Nephron (organoid): Measurements from ENCODE around the gene PUSL1.

Experiments
- H3K27ac Mint-ChIP-seq, 3 experiments: 2 replicates each; pipeline ENCODE4 v1.8.0; 2020; ENCODE audit warnings: mixed read lengths in 3 of 3, mild to moderate bottlenecking in 2 of 3, moderate library complexity in 1 of 3
- H3K27me3 Mint-ChIP-seq: 2 replicates; pipeline ENCODE4 v1.8.0; 2021; ENCODE audit warnings: low read depth, mild to moderate bottlenecking, moderate library complexity, mixed read lengths
- H3K36me3 Mint-ChIP-seq: 2 replicates; pipeline ENCODE4 v1.8.0; 2020; ENCODE audit warnings: low read depth, mixed read lengths
- H3K4me1 Mint-ChIP-seq: 2 replicates; pipeline ENCODE4 v1.8.0; 2020; ENCODE audit warnings: mixed read lengths
- H3K4me3 Mint-ChIP-seq, 3 experiments: 2 replicates each; pipeline ENCODE4 v1.8.0; 2020; ENCODE audit warnings: mild to moderate bottlenecking in 3 of 3, mixed read lengths in 3 of 3, moderate library complexity in 2 of 3
- H3K9me3 Mint-ChIP-seq: 2 replicates; pipeline ENCODE4 v1.8.0; 2020; ENCODE audit warnings: mixed read lengths
- TF ChIP-seq, protein P1 (sequence below), 3 experiments: fragments of 200-600 bp; sonication (generic); IDR thresholded peaks; one replicate each; pipeline ENCODE4 v1.5.0; 2021; ENCODE audit warnings: antibody characterized with exemption in 3 of 3; ENCODE audit not compliant: unreplicated experiment in 3 of 3

The PUSL1 gene

DNA sequence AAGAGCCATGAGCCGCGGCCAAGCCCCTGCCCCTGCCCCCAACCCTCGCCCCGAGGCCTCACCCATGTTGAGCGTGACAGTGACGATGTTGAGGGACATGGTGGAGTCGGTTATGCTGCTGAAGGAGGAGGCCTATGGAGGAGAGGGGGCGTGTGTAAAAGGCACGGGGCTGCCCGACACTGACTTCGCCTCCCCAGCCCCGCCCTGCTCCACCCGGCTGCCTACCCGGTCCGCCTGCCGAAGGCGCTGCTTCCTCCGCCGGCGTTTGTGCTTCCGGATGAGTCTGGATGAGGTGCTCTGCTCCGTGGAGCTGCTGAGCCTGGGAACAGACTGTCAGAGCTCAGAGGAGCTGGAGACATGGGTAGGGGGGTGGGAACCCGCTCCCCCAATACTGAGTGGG lies 31.8 kb downstream of the PUSL1 start:
- H3K27me3 Mint-ChIP-seq = no peaks in the 10 kb centered on the region
- no peaks in the 10 kb centered on the region for H3K4me1 Mint-ChIP-seq
- H3K4me3 Mint-ChIP-seq = no peak overlapping the region
- TF ChIP-seq, protein P1, sequence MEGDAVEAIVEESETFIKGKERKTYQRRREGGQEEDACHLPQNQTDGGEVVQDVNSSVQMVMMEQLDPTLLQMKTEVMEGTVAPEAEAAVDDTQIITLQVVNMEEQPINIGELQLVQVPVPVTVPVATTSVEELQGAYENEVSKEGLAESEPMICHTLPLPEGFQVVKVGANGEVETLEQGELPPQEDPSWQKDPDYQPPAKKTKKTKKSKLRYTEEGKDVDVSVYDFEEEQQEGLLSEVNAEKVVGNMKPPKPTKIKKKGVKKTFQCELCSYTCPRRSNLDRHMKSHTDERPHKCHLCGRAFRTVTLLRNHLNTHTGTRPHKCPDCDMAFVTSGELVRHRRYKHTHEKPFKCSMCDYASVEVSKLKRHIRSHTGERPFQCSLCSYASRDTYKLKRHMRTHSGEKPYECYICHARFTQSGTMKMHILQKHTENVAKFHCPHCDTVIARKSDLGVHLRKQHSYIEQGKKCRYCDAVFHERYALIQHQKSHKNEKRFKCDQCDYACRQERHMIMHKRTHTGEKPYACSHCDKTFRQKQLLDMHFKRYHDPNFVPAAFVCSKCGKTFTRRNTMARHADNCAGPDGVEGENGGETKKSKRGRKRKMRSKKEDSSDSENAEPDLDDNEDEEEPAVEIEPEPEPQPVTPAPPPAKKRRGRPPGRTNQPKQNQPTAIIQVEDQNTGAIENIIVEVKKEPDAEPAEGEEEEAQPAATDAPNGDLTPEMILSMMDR (IDR thresholded peaks at IDR 0.05; ENCODE audit: unreplicated experiment in 3 of 3) = no peak
- peaks cover 10% of the 10 kb centered on the region for H3K36me3 Mint-ChIP-seq
- no peaks in the 10 kb centered on the region for H3K9me3 Mint-ChIP-seq
- H3K27ac Mint-ChIP-seq = no peak overlapping the region

DNA sequence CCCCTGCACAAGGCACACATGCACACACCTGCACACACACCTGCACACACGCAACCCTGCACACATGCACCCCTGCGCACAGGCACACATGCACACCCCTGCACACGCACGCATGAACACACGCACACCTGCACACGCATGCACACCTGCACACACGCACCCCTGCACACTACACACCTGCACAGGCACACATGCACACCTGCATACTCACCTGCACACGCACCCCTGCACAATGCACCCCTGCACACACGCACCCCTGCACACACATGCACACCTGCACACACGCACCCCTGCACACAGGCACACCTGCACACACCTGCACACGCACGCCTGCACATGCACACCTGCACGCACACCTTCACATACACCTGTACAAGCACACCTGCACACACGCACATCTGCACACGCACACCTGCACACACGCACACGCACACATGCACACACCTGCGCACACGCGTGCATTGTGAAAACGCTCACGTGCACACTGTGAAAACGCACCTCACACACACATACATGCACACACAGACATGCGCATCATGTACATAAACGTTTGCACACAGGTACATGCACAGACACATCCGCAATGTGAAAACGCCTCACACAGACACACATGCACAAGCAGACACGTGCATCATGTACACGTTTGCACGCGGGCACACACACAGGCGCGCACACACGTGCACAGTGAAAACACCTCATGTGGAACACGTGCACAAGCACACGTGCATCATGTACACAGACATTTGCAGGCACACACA lies 32.6 kb downstream of the PUSL1 start:
- Mint-ChIP-seq H3K4me3 (no peak overlapping the region), H3K27me3 (no peaks in the 10 kb centered on the region), H3K36me3 (peaks cover 10% of the 10 kb centered on the region), H3K27ac (no peak overlapping the region), H3K4me1 (no peaks in the 10 kb centered on the region), H3K9me3 (no peaks in the 10 kb centered on the region)
- TF ChIP-seq, protein P1 (IDR thresholded peaks at IDR 0.05; ENCODE audit: unreplicated experiment in 3 of 3) = no peak

DNA sequence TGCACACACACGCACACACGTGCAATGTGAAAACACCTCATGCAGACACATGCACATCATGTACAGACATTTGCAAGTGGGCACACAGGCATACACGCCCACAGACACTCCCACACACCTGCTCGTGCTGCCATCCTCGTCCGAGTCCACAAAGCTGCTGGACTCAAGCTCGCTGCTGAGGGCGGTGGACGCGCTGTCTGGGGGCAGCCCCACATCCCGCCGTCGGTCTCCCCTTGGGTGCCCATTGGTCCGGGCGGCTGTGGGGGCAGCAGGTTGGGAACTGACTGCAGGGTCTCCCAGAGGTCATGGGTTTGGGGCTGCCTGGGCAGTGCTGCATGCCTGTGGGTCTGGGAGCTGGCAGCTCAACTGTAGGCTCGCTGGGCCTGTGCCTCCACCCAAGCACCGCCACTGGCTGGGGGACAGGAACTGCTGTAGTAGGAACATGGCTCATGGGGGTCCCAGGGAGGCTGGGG lies 33.2 kb downstream of the PUSL1 start:
- Mint-ChIP-seq H3K36me3 (peaks cover 10% of the 10 kb centered on the region), H3K4me3 (no peak overlapping the region), H3K9me3 (no peaks in the 10 kb centered on the region), H3K27me3 (no peaks in the 10 kb centered on the region), H3K27ac (no peak overlapping the region), H3K4me1 (no peaks in the 10 kb centered on the region)
- TF ChIP-seq, protein P1 (IDR thresholded peaks at IDR 0.05; ENCODE audit: unreplicated experiment in 3 of 3) = no peak

DNA sequence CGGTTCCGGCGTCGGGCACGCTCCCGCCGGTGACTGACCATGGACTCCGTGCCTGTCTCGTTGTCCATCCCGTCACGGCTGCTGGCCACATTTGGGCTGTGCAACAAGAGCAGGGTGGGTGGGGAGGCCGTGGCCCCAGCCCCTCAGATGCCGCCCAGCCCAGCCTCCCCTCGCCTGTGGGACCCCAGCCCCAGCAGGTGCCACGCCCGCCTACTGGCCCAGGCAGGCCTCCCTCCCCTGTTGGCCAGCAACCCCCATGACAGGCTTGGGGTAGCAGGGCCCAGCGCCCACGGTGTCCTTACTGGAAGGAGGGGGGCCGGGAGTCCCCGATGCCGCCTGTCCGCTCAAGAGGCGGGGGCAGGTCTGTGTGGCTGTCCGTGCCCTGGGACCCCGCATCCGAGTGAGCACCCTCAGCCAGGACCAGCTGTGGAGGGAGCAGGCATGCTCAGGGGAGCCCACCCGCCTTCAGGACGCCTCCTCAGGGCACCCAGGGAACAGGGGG lies 33.7 kb downstream of the PUSL1 start:
- peaks cover under 1% of the 10 kb centered on the region for H3K4me1 Mint-ChIP-seq
- no peak overlapping the region for H3K27ac Mint-ChIP-seq
- no peaks in the 10 kb centered on the region for H3K9me3 Mint-ChIP-seq
- peaks cover 10% of the 10 kb centered on the region for H3K36me3 Mint-ChIP-seq
- no peak overlapping the region for H3K4me3 Mint-ChIP-seq
- no peaks in the 10 kb centered on the region for H3K27me3 Mint-ChIP-seq
- TF ChIP-seq, protein P1 (IDR thresholded peaks at IDR 0.05; ENCODE audit: unreplicated experiment in 3 of 3) = no peak

GRCh38 chr1:1342584-1343115 lies 34.3 kb downstream of the PUSL1 start:
- Mint-ChIP-seq H3K36me3 (peaks cover 10% of the 10 kb centered on the region), H3K4me3 (no peak overlapping the region), H3K27me3 (no peaks in the 10 kb centered on the region), H3K4me1 (peaks cover 6% of the 10 kb centered on the region), H3K27ac (no peak overlapping the region), H3K9me3 (no peaks in the 10 kb centered on the region)
- TF ChIP-seq, protein P1 (IDR thresholded peaks at IDR 0.05; ENCODE audit: unreplicated experiment in 3 of 3) = no peak
